Fibroblast of skin of scalp (primary cell): Measurements from ENCODE around the gene GAREM1.
"Not testable (repeated sequence)": the region's sequence is repeated elsewhere in the genome, so short reads cannot be mapped to it uniquely, and the experiment has no call there.

Experiments
- DNase-seq: peaks from one replicate; pipeline ENCODE4 v3.0.0-alpha.2; 2013

Gene GAREM1

GRCh38 chr18:32366586-32367538 is 103.8 kb downstream of the GAREM1 start:
- DNase-seq: peak; percentile 55

GRCh38 chr18:32362484-32362883 is 108.2 kb downstream of the GAREM1 start:
- DNase-seq: no peak

GRCh38 chr18:32360682-32361345 is 109.9 kb downstream of the GAREM1 start:
- DNase-seq: no peak

GRCh38 chr18:32358529-32358928 is 112.2 kb downstream of the GAREM1 start:
- DNase-seq: no peak

- no peak for DNase-seq
Measured at GRCh38 chr18:32358075-32358474, 112.6 kb downstream of the GAREM1 start.

- peak; percentile 25 for DNase-seq
Measured at GRCh38 chr18:32355896-32356295, 114.8 kb downstream of the GAREM1 start.

GRCh38 chr18:32354518-32354917 is 116.2 kb downstream of the GAREM1 start:
- no peak for DNase-seq

- DNase-seq: no peak
Measured at GRCh38 chr18:32353257-32353656, 117.4 kb downstream of the GAREM1 start.

- peak; percentile 38 for DNase-seq
Measured at GRCh38 chr18:32351032-32351431, 119.7 kb downstream of the GAREM1 start.

GRCh38 chr18:32349728-32350395 is 120.8 kb downstream of the GAREM1 start:
- peak; percentile 97 for DNase-seq

GRCh38 chr18:32346671-32347070 is 124.0 kb downstream of the GAREM1 start:
- no peak for DNase-seq

- DNase-seq: no peak
Measured at GRCh38 chr18:32343634-32344033, 127.0 kb downstream of the GAREM1 start.

- not testable (repeated sequence) for DNase-seq
Measured at GRCh38 chr18:32341112-32341511, 129.6 kb downstream of the GAREM1 start.

- no peak for DNase-seq
Measured at GRCh38 chr18:32339045-32339444, 131.6 kb downstream of the GAREM1 start.

GRCh38 chr18:32337821-32338220 is 132.9 kb downstream of the GAREM1 start:
- no peak for DNase-seq

GRCh38 chr18:32337347-32337746 is 133.3 kb downstream of the GAREM1 start:
- no peak for DNase-seq

- DNase-seq: no peak
Measured at GRCh38 chr18:32335228-32335627, 135.5 kb downstream of the GAREM1 start.

- DNase-seq: no peak
Measured at GRCh38 chr18:32333781-32334180, 136.9 kb downstream of the GAREM1 start.

GRCh38 chr18:32332708-32333107 is 138.0 kb downstream of the GAREM1 start:
- no peak for DNase-seq

GRCh38 chr18:32328974-32329373 is 141.7 kb downstream of the GAREM1 start:
- no peak for DNase-seq

GRCh38 chr18:32328379-32328778 is 142.3 kb downstream of the GAREM1 start:
- DNase-seq: peak; percentile 50

GRCh38 chr18:32326450-32327308 is 144.0 kb downstream of the GAREM1 start:
- DNase-seq: no peak
